Left ventricle myocardium inferior (tissue), 1 donor: ENCODE data around the gene EIF4G1. TPM values are rescaled to one million over a fixed set of nuclear protein-coding genes. Genes with fewer than 3 reads are reported as not detected.
A peak's percentile ranks its signal among the peaks of the same experiment; 100 is the strongest.

Source experiments
- DNase-seq: peaks from one replicate; pipeline ENCODE4 v3.0.0-alpha.2; 2020
- H3K27ac ChIP-seq: fragments of 200-600 bp; replicated peaks from 2 replicates; pipeline ENCODE4 v1.8.0; 2021
- H3K27me3 ChIP-seq: fragments of 200-600 bp; 2 replicates; pipeline ENCODE4 v1.8.0; 2021; ENCODE audit warnings: low read depth
- H3K36me3 ChIP-seq: fragments of 200-600 bp; 2 replicates; pipeline ENCODE4 v1.8.0; 2021
- H3K4me1 ChIP-seq: fragments of 200-600 bp; 2 replicates; pipeline ENCODE4 v1.8.0; 2021
- H3K4me3 ChIP-seq: fragments of 200-600 bp; 2 replicates; pipeline ENCODE4 v1.8.0; 2021; ENCODE audit warnings: mild to moderate bottlenecking, moderate library complexity
- H3K9me3 ChIP-seq: fragments of 200-600 bp; replicated peaks from 2 replicates; pipeline ENCODE4 v1.8.0; 2021
- CTCF ChIP-seq: fragments of 200-600 bp; IDR thresholded peaks from 2 replicates; pipeline ENCODE4 v1.8.0; 2021; ENCODE audit warnings: antibody characterized with exemption, mild to moderate bottlenecking, borderline replicate concordance
- intact Hi-C: fragments of 100-400 bp; cut with micrococcal nuclease; formaldehyde crosslinking; loops from one replicate; pipeline ENCODE4 v1.11.0; 2022
- total RNA-seq: library from RNA; stranded (reverse); fragmentation: NEBNext Ultra II Directional; extraction: Animal tissue kit (Norgen Biotek cat#: 25700); gene quantifications from one replicate; pipeline ENCODE4 v1.2.1, GENCODE V29; 2021
- donor health status: DM: no; HTN: yes; CAD: no; lungs with severe emphysema.

Gene EIF4G1
- total RNA-seq, 1 donor from 2014 or later, result 224 TPM

DNA sequence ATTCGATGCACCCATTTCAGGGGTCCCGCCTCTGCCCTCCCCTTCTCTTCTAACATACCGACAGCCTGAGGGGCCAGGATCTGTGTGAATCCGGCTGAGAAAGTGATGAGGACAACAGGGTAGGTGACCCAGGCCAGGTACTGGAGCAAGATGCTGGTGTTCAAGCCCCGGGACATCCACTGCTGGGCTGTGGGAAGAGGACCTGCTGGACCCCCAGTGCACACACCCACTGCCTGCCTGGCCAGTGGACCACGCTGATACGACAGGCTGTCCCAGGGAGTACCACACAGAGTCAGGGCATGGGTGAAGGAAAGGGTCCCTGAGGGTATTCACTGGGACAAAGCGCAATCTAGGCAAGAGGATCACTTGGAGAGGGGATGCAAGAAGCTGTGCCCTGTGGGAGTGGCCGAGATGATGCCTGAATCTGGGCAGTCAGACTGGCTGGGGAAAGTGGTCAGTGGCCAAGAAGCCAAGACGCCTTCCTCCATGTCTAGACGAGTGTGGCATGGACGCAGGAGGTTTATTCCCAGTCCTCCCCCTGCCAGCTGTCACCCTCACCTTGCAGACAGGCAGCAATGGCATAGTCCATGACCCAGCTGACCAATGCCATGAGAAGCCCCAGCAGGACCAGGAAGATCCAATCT is 43.8 kb downstream of the EIF4G1 start:
- Histone ChIP-seq H3K27me3 (no peaks in the 10 kb centered on the region), H3K9me3 (no peaks in the 10 kb centered on the region), H3K4me3 (no peak overlapping the region), H3K27ac (no peak overlapping the region), H3K36me3 (peaks cover 12% of the 10 kb centered on the region), H3K4me1 (peaks cover 30% of the 10 kb centered on the region)
- DNase-seq, result no peak
- intact Hi-C loops, result no loop called here
- no peak for TF ChIP-seq CTCF

DNA sequence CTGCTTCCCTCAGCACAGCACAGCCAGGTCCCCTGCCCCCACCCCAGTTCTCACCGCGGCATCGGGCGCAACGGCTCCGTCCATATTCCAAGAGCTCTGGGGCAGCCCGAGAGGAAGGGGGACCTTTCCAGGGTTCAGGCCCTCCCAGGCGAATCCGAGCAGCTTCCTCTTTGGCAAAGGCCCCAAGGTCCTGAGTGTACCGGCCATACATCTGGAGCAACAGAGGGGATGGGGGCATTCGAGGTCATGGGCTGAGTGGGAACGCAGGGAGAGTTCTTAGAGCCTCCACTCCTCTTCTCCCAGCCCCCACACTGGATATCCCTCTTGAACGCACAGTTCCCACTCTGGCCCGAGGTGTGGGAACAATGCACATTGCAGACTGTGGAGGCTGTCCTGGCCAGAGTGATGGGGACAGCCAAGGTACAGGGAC is 44.5 kb downstream of the EIF4G1 start:
- intact Hi-C loops, result no loop called here

GRCh38 chr3:184359610-184360009 is 45.2 kb downstream of the EIF4G1 start:
- Histone ChIP-seq H3K27ac (no peak overlapping the region), H3K9me3 (no peaks in the 10 kb centered on the region), H3K27me3 (no peaks in the 10 kb centered on the region), H3K4me3 (no peak overlapping the region), H3K36me3 (peaks cover 12% of the 10 kb centered on the region), H3K4me1 (peaks cover 44% of the 10 kb centered on the region)
- no peak for TF ChIP-seq CTCF
- DNase-seq, result no peak
- intact Hi-C loops, result no loop called here

More for the DNA sequence above, 44.5 kb downstream of the EIF4G1 start:
- no peaks in the 10 kb centered on the region for H3K27me3 ChIP-seq
- H3K4me3 ChIP-seq, result no peak overlapping the region
- H3K27ac ChIP-seq, result no peak overlapping the region
- peaks cover 37% of the 10 kb centered on the region for H3K4me1 ChIP-seq
- no peaks in the 10 kb centered on the region for H3K9me3 ChIP-seq
- no peak for TF ChIP-seq CTCF
- H3K36me3 ChIP-seq, result peaks cover 12% of the 10 kb centered on the region
- no peak for DNase-seq

DNA sequence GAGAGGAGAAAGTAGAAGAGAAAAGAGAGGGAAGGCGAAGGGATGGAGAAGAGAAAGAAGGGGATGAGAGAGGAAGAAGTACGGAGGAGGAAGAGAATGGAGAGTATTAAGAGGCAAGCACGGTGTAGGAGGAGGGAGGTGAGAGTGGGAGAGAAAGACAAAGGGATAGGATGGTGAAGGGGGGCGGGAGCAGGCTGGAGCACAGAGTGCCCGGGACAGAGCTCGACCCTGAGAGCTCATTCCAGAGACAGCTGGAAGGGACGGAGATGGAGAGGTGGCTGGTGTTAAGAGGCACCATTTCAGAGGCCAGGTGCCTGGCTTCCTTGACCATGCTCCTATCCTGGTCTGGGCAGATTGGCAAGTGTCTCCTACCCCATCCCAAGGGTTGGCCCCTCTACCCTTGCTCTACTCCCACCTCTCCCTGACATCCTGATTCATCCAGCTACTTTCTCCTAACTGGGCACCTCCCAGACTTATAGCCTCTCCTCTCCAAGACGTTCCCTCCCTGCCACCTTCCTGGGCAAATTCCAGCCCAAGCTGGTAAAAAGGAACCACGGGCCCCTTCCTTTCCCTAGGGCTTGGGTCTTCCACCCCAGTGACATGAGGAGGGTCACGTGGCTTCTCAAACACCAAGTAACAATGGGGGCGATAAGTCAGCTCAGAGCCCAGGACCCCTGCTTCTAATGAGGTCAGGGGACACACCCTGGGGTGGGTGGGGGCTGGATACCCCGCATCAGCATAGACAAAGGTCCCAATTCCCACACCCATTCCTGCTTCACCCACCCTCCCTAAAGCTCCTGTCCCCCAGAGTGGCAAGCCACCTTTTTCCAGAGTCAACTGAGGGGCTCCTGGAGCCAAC is 45.9 kb downstream of the EIF4G1 start:
- H3K36me3 ChIP-seq, result peaks cover 18% of the 10 kb centered on the region
- no peaks in the 10 kb centered on the region for H3K9me3 ChIP-seq
- intact Hi-C loops, result no loop called here
- TF ChIP-seq CTCF, result no peak
- H3K27me3 ChIP-seq, result no peaks in the 10 kb centered on the region
- no peak for DNase-seq
- peaks cover 47% of the 10 kb centered on the region for H3K4me1 ChIP-seq
- peak overlapping the region; percentile 100 for H3K27ac ChIP-seq
- peak overlapping the region; percentile 97 for H3K4me3 ChIP-seq

GRCh38 chr3:184360929-184361531 is 46.6 kb downstream of the EIF4G1 start:
- TF ChIP-seq CTCF, result no peak
- Histone ChIP-seq H3K27ac (peak overlapping the region; percentile 100), H3K36me3 (peaks cover 15% of the 10 kb centered on the region), H3K4me1 (peaks cover 47% of the 10 kb centered on the region), H3K27me3 (no peaks in the 10 kb centered on the region), H3K9me3 (no peaks in the 10 kb centered on the region), H3K4me3 (peak overlapping the region; percentile 97)
- DNase-seq, result no peak
- intact Hi-C loops, result no loop called here
